Fibroblast of lung (primary cell): ENCODE data around the gene ATG10. TPM values are rescaled to one million over a fixed set of nuclear protein-coding genes. Genes with fewer than 3 reads are reported as not detected.

Experiments
- DNase-seq, 2 donors: peaks; one replicate each; pipeline versions ENCODE4 v3.0.0 to v3.0.0-alpha.2; 2010; ENCODE audit warnings: low read depth in 2 of 2
- H2AFZ ChIP-seq: 2 replicates; pipeline ENCODE4 v1.5.1; 2012; ENCODE audit warnings: low read length, control low read depth, inconsistent platforms
- H3K27ac ChIP-seq: 2 replicates; pipeline ENCODE4 v1.5.1; 2011; ENCODE audit warnings: low read length, control low read depth; ENCODE audit not compliant: insufficient read depth
- H3K27me3 ChIP-seq: 2 replicates; pipeline ENCODE4 v1.5.1; 2011; ENCODE audit warnings: mild to moderate bottlenecking, low read length; ENCODE audit not compliant: control insufficient read depth, insufficient read depth
- H3K36me3 ChIP-seq: 2 replicates; pipeline ENCODE4 v1.5.1; 2011; ENCODE audit warnings: low read length; ENCODE audit not compliant: control insufficient read depth, insufficient read depth
- H3K4me1 ChIP-seq: 2 replicates; pipeline ENCODE4 v1.5.1; 2011; ENCODE audit warnings: low read length; ENCODE audit not compliant: control insufficient read depth, insufficient read depth; ENCODE audit errors: extremely low read depth
- H3K4me2 ChIP-seq: 2 replicates; pipeline ENCODE4 v1.5.1; 2011; ENCODE audit warnings: low read length, control low read depth; ENCODE audit not compliant: insufficient read depth; ENCODE audit errors: extremely low read depth
- H3K4me3 ChIP-seq, 4 experiments: fragments of 200-600 bp in 1 of 4; sonication (generic) in 1 of 4; replicated peaks in 1 of 4; 2 replicates each; pipeline ENCODE4 v1.5.1; 2011 to 2016; ENCODE audit warnings: low read length in 4 of 4, low read depth in 3 of 4, mild to moderate bottlenecking in 3 of 4, control low read depth in 2 of 4, inconsistent platforms in 1 of 4, mixed read lengths in 1 of 4; ENCODE audit not compliant: insufficient read depth in 1 of 4; ENCODE audit errors: control extremely low read depth in 1 of 4
- H3K79me2 ChIP-seq: 2 replicates; pipeline ENCODE4 v1.5.1; 2012; ENCODE audit warnings: mild to moderate bottlenecking, low read length, inconsistent platforms; ENCODE audit not compliant: control insufficient read depth, insufficient read depth
- H3K9ac ChIP-seq: 2 replicates; pipeline ENCODE4 v1.5.1; 2011; ENCODE audit warnings: mild to moderate bottlenecking, low read length, control low read depth; ENCODE audit not compliant: insufficient read depth
- H3K9me3 ChIP-seq: 2 replicates; pipeline ENCODE4 v1.5.1; 2012; ENCODE audit warnings: low read depth, low read length; ENCODE audit not compliant: control insufficient read depth, insufficient read depth
- H4K20me1 ChIP-seq: 2 replicates; pipeline ENCODE4 v1.5.1; 2011; ENCODE audit warnings: low read length; ENCODE audit not compliant: control insufficient read depth, insufficient read depth; ENCODE audit errors: extremely low read depth
- EZH2 ChIP-seq: IDR thresholded peaks from 2 replicates; pipeline ENCODE4 v1.5.1; 2012; ENCODE audit warnings: low read length, control low read depth, mild to moderate bottlenecking; ENCODE audit errors: missing control alignments
- polyA plus RNA-seq, 2 donors: library from polyadenylated mRNA; depleted of rRNA in 1 of 2; stranded (reverse) in 1 of 2; unstranded in 1 of 2; fragments of >200 nt; gene quantifications; 2 replicates each; pipeline ENCODE4 v1.2.1, GENCODE V29; 2011 to 2012; ENCODE audit warnings: missing spikeins in 1 of 2
- total RNA-seq: library from RNA; depleted of rRNA; stranded (reverse); fragments of >200 nt; gene quantifications from 2 replicates; pipeline ENCODE4 v1.2.1, GENCODE V29; 2014
- TF ChIP-seq, protein P1 (sequence below), 2 donors: IDR thresholded peaks in 1 of 2; conservative IDR thresholded peaks in 1 of 2; 1 replicate in 1 of 2; 2 replicates in 1 of 2; pipeline ENCODE4 v1.5.1; 2011 to 2012; ENCODE audit warnings: low read length in 2 of 2, control low read depth in 1 of 2, inconsistent platforms in 1 of 2, low read depth in 1 of 2, mild to moderate bottlenecking in 1 of 2

ATG10 gene
- total and polyA plus RNA-seq, 2 donors (not counting 1 experiment from before 2014, with no cell fraction given) = 2.5 to 8.8 TPM

DNA sequence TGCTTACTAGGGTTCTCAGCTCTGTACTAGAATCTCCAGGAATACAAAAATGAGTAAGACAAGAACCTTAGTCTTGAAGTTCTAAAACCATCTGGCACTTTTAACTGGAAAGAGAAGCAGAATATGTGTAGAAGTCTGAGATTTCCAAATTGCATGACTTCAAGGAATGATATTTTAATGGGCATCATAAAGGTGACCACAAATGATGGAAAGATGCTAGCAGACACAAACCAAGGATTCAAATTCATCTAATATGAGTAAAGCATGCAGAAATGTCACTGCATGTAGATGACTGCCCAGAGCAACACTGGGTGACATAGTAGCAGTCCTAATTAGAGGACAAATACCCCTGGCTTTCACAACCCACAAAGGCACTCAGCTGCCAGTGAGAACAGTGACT, 189.1 kb downstream of the ATG10 start:
- TF ChIP-seq EZH2 = no peak
- TF ChIP-seq, protein P1, sequence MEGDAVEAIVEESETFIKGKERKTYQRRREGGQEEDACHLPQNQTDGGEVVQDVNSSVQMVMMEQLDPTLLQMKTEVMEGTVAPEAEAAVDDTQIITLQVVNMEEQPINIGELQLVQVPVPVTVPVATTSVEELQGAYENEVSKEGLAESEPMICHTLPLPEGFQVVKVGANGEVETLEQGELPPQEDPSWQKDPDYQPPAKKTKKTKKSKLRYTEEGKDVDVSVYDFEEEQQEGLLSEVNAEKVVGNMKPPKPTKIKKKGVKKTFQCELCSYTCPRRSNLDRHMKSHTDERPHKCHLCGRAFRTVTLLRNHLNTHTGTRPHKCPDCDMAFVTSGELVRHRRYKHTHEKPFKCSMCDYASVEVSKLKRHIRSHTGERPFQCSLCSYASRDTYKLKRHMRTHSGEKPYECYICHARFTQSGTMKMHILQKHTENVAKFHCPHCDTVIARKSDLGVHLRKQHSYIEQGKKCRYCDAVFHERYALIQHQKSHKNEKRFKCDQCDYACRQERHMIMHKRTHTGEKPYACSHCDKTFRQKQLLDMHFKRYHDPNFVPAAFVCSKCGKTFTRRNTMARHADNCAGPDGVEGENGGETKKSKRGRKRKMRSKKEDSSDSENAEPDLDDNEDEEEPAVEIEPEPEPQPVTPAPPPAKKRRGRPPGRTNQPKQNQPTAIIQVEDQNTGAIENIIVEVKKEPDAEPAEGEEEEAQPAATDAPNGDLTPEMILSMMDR (conservative IDR thresholded peaks at IDR 0.05 in 1 of 2, IDR thresholded peaks at IDR 0.05 in 1 of 2; ENCODE audit: low read depth in 1 of 2, low read length in 2 of 2) = no peak
- Histone ChIP-seq H2AFZ (no peak overlapping the region), H3K27me3 (no peaks in the 10 kb centered on the region), H3K79me2 (no peaks in the 10 kb centered on the region), H3K9me3 (no peaks in the 10 kb centered on the region), H4K20me1 (no peaks in the 10 kb centered on the region), H3K9ac (no peak overlapping the region), H3K4me3 (no peak overlapping the region), H3K4me1 (peaks cover 7% of the 10 kb centered on the region), H3K36me3 (no peaks in the 10 kb centered on the region), H3K27ac (no peak overlapping the region), H3K4me2 (no peak overlapping the region)
- peak in 1 of 2 donors; percentile 12 for DNase-seq

DNA sequence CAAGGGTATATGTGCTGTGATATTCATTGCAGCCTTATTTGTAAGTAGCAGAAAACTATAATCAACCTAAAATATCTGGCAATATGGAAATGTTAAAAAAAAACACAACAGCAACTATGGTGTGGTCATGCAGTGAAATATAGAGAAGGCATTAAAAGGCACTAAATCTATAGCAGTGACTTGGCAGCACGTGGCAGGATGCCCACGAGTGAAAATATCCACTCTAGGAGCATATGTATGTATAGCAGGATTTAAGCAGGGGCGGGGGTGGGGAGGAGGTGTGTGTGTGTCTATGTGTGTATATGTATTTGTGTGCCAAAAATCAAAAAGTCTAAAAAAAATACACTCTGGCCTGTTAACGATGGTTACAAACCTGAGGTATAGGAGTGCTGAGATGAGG, 190.8 kb downstream of the ATG10 start:
- Histone ChIP-seq H3K4me3 (no peak overlapping the region), H4K20me1 (no peaks in the 10 kb centered on the region), H2AFZ (no peak overlapping the region), H3K4me1 (peaks cover 7% of the 10 kb centered on the region), H3K4me2 (no peak overlapping the region), H3K9ac (no peak overlapping the region), H3K79me2 (no peaks in the 10 kb centered on the region), H3K27ac (no peak overlapping the region), H3K9me3 (no peaks in the 10 kb centered on the region), H3K36me3 (no peaks in the 10 kb centered on the region), H3K27me3 (no peaks in the 10 kb centered on the region)
- DNase-seq = no peak
- TF ChIP-seq EZH2 = no peak
- TF ChIP-seq, protein P1 (conservative IDR thresholded peaks at IDR 0.05 in 1 of 2, IDR thresholded peaks at IDR 0.05 in 1 of 2; ENCODE audit: low read depth in 1 of 2, low read length in 2 of 2) = no peak

DNA sequence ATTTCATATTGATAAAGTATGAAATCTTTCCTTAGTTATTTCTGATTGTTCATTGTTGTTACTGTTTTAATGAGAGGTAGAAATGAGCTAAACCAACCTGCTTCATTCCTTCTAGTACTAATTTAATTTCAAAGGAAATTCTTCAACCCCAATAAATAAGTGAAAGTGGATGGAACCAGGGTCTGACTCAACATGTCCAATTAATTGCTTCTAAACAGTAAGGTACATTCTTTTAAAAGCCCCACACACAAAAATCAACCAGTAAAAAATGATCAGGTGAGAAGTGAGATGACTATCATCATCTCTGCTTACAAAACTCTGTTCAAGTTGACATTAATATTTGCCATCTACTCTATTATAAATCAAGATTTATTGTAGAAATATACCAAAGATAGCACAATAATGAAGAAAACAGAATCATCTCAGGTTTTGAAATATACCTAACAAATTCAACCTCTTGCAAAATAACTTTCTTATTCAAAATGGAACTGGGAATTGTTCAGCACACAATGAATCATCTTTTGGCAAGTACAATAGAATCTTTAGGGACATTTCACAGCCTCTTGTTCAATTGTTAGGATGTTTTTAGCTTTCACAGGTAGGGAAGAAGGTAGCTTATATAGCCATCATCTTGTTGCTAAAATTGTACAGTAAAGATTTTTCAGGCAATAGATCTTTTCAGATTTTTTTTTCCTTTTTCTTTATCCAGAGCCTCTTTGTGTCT, 191.8 kb downstream of the ATG10 start:
- Histone ChIP-seq H2AFZ (no peak overlapping the region), H3K27ac (no peak overlapping the region), H3K36me3 (no peaks in the 10 kb centered on the region)

More for the DNA sequence above, 191.8 kb downstream of the ATG10 start:
- Histone ChIP-seq H3K9ac (no peak overlapping the region), H4K20me1 (no peaks in the 10 kb centered on the region), H3K9me3 (no peaks in the 10 kb centered on the region), H3K27me3 (no peaks in the 10 kb centered on the region), H3K4me1 (peaks cover 8% of the 10 kb centered on the region), H3K79me2 (no peaks in the 10 kb centered on the region), H3K4me3 (peak overlapping the region in 1 of 4 experiments; percentile 4), H3K4me2 (peak overlapping the region; percentile 68)
- peak; percentile 52 to 61 for DNase-seq
- TF ChIP-seq EZH2 = no peak
- TF ChIP-seq, protein P1 (conservative IDR thresholded peaks at IDR 0.05 in 1 of 2, IDR thresholded peaks at IDR 0.05 in 1 of 2; ENCODE audit: low read depth in 1 of 2, low read length in 2 of 2) = no peak
